Erythroblast (primary cell): ENCODE data around the gene STXBP1.

Experiments
- DNase-seq, 2 experiments: peaks; one replicate each; lab custom pipeline; 2025; lab: John Stamatoyannopoulos, UW
- GATA1 ChIP-seq: IDR thresholded peaks from 2 replicates; pipeline ENCODE4 v1.6.1; 2011; ENCODE audit warnings: low read depth, mild to moderate bottlenecking, control low read depth, low read length, moderate library complexity
- POLR2A ChIP-seq: IDR thresholded peaks from 2 replicates; pipeline ENCODE4 v1.6.1; 2011; ENCODE audit warnings: mild to moderate bottlenecking, low read length

STXBP1 gene

DNA sequence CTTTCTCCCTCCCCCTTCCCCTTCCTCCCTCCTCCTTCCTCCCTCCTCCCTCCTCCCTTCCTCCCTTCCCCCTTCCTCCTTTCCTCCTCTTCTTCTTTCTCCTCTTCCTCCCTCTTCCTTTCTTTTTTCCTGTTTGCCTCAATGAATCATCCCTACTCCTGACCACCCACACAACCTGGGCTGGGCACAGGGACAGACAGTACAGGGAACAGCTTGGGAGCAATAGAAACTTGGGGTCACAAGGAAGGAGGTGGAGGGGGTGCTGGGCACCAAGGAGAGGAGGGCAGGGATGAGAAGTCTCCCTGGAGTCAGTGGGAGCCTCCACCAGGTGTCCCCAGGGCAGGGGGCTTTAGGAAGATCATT, 108.8 kb downstream of the STXBP1 start:
- TF ChIP-seq GATA1 = no peak
- TF ChIP-seq POLR2A = no peak

DNA sequence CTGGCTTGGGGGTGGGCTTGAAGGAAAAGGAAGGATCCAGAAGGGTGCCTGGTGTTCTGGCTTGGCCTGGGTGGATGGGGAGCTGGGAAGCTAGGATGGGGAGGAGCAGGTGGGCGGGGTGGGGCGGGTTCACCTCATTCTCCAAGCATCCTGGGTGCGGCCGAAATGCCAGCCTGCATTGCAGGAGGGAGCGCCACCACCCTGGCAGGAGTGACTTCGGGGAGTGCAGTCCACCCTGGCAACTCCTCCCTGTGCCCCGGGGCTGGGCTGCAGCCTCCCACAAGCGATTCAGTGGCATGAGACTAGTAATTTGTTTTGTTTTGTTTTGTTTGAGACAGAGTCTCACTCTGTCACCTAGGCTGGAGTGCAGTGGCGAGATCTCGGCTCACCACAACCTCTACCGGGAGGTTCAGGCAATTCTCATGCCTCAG, 109.3 kb downstream of the STXBP1 start:
- no peak for DNase-seq
- TF ChIP-seq POLR2A (no peak), GATA1 (no peak)

More for the DNA sequence above, 108.8 kb downstream of the STXBP1 start:
- no peak for DNase-seq

DNA sequence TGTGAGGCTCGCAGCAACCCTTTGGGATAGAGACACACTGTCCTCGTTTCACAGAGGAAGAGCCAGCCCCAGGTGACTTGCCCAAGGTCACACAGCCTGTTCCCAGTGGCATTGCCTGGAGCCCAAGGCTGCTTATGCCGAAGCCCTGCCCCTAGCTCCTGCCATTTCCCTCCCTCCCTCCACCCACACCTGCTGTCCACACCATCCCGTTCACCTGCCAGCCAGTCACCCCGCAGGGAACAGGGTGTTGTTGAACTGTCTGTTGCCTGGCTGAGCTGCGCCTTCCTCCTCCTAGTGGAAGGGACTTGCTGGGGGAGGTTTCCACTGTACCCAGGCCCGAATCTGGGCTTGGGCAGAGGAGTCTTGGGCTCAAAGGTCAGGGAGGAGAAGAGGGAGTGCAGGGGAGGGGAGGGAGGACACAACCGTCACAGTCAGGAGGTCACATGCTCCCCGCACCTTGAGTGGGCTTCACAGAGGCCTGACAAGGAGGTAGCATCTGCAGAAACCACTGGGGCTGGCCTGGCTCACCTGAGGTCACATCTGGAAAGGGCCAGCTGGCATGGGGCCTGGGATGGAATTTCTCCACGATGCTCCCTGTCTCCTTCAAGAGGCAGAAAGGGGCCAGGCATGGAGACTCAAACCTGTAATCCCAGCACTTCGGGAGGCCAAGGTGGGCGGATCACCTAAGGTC, 110.1 kb downstream of the STXBP1 start:
- no peak for DNase-seq
- no peak for TF ChIP-seq GATA1
- no peak for TF ChIP-seq POLR2A

DNA sequence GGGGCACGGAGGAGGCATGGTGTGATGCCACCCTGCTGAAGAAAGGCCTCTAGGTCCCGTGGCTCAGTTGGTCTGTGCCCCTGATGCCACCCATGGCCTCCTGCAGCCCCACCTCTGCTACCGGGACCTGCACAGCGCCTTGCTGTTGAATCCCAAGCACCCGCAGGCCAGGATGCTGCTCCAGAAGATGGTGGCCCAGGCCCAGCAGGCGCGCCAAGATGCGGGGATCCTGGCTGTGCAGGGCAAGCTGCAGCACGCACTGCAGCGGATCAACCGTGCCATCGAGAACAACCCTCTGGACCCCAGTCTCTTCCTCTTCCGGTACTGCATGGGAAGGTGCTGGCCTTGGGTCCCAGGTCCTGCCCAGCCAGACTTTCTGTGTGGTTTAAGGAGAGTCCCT, 110.9 kb downstream of the STXBP1 start:
- DNase-seq = no peak
- TF ChIP-seq GATA1 (no peak), POLR2A (no peak)

DNA sequence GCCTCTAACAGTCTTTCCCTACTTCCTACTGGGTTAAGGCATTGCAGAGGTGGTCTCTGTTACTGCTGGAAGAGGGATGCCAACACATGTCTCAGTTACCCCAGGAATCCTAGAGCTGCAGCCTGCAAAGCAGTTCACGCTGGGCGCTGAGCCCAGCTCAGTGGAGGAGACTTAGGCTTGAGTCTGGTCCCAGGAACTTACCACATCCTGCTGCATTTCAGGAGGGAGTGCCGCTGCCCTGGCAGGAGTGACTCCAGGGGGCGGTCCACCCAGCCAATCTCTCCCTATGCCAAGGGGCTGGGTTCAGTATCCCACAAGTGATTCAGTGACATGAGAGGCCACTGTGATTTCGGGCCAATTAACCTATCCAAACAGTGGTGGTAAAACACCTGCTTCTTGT, 111.4 kb downstream of the STXBP1 start:
- no peak for DNase-seq
- TF ChIP-seq POLR2A (no peak), GATA1 (no peak)

DNA sequence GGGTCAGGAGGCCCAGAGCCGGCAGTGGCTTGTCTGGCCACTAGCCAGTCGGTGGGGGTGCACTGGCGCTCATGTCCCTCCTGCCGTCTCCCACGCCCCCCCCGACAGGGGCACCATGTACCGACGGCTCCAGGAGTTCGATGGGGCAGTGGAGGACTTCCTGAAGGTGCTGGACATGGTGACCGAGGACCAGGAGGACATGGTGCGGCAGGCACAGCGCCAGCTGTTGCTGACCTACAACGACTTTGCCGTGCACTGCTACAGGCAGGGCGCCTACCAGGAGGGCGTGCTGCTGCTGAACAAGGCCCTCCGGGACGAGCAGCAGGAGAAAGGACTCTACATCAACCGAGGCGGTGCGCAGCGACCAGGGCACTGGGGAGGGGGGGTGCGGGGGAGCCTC, 111.9 kb downstream of the STXBP1 start:
- DNase-seq = no peak
- TF ChIP-seq POLR2A (no peak), GATA1 (no peak)

DNA sequence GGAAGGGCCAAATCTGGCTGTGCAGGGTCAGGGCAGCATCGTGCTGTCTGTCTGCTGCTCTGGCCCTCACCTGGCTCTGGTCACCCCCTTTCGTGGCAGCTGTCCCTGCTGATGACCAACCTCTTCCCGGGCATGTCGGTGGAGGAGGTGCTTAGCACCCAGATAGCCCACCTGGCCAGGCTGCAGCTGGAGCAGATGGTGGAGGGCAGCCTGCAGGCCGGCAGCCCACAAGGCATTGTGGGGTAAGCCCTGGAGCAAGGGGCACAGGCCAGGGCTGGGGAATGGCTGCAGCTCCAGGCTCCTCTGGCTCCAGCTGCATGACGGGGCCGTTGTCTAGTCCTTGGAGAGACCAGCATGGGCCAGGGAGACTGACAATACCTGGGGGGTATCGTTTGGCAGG, 114.8 kb downstream of the STXBP1 start:
- no peak for TF ChIP-seq GATA1
- TF ChIP-seq POLR2A = no peak
- DNase-seq = no peak

DNA sequence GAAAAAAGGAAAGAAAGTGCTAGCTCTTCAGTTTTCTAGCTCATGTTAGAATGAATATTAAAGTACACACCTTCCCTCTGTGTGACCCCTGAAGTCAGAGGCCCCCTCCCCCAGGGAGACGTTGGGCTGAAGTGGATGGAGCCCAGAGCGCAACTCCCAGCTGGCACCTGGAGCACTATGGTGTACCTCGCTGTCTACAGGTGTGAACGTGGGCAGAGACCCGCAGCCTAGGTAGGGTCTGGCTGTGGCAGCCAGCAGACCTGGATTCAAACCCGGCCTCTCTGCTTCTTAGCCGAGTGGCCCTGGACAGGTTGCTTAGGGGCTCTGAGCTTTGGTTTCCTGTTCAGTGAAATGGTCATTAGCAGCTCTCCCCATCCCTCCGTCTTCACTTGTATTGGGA, 116.7 kb downstream of the STXBP1 start:
- TF ChIP-seq POLR2A = no peak
- TF ChIP-seq GATA1 = no peak
- DNase-seq = no peak

DNA sequence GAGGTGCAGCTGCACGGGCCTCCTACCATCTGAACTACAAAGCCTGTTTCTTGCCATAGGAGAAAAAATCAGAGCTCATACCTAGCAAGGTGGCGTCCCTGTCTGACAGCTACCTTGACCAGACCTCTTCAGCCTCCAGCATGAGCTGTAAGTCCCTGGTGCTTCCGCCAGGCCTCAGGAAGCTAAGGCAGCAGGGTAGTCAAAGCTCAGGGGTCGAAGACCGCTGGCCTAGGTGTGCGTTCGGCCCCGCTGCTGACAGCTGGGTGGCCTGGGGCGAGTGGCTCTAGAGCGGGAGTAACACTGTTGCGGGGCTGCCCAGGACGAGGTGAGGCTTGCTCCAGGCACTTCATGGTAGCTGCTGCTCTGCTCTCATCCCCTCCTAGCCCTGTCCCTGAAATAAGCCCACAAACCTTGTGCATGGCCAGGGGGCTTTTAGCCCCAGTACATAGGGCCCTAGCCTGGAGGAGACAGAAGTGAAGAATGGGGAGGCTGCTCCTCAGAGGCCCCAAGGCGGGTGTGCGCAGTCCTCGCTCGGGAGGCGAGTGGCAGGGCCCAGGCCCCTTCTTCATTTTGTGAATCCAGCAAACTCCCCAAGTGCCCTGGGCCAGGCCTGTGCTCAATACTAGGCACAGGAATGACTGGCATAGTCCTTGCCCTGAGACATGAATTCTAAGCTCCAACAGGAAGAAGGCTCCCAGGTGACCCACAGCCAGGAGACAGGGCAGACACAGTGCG, 117.6 kb downstream of the STXBP1 start:
- TF ChIP-seq GATA1 (no peak), POLR2A (no peak)
- DNase-seq = no peak

DNA sequence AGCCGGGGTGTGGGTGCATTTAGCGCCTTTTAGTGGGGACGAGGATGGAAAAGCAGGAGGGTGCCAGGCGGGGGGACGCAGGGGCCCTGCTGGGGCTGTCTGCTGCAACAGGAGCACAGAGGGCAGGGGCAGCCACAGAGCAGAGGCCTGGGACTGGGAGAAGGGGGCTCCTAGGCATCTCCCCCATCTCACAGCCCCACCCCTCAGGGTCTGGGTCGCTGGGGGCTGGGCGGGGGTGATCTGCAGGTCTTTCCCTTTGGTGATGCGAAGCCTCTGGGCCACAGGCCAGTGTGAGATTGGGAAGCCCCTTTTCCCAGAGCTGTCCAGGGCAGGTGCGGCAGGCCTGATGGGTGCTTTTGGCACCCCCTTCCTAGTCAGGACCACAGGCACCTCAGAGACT, 118.2 kb downstream of the STXBP1 start:
- no peak for TF ChIP-seq POLR2A
- TF ChIP-seq GATA1 = no peak
- no peak for DNase-seq

DNA sequence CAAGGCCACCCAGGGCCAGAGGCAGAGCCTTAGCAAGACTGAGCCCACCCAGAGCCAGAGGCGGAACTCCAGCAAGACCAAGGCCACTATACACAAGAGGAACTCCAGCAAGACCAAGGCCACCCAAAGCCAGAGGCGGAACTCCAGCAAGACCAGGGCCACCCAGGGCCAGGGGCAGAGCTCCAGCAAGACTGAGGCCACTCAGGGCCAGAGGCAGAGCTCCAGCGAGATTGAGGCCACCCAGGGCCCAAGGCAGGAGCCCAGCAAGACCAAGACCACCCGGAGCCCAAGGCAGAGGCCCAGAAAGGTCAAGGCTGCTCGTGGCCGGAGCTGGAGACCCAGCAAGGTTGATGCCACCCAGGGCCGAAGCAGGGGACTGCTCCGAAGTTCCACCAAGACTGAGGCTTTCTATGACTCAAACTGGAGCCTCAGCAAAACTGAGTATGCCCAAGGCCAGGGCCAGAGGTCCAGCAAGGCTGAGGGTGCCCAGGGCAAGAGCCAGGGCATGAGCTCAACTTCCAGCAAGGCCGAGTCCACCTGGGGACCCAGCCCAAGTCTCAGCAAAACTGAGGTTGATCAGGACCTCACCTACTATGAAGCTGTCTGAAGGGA, 118.8 kb downstream of the STXBP1 start:
- TF ChIP-seq GATA1 (no peak), POLR2A (no peak)
- no peak for DNase-seq

DNA sequence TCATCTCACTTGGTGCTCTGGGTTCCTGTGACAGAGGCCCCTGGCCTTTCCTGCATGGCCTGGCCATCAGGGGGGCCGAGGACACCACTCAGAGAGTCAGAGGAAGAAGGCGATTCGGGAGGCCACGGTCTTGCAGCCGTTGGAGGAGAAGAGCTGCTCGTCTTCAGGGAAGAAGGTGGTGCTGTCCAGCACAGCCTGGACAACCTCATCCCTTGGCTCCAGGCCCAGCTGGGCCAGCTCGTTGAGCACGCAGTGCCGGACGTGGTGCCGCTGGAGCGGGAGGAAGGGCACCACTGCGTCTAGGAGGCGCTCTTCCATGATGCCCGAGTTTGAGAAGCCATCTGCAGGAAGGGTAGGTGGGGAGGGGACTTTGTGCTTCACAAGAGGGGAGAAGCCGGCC, 119.9 kb downstream of the STXBP1 start:
- TF ChIP-seq POLR2A = no peak
- no peak for TF ChIP-seq GATA1
- DNase-seq = no peak

DNA sequence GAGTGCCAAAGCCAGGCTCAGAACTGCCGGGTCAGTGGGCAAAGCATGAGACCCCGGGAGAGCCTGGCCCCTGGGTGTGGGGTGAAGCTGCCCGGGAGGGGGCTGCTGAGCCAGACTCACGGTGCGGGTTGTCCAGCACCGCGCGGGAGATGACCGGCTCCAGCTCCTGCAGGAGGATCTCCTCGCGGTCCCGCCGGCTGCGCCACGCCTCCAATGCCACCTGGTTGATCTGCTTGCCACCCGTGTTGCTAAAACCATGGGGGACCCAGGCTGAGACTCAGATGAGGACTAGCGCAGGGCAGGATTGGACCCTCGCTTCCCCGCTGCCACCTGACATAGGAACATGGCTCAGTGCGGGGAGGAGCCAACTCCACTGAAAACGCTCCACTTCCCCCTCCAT, 120.4 kb downstream of the STXBP1 start:
- DNase-seq = no peak
- TF ChIP-seq POLR2A (no peak), GATA1 (no peak)

DNA sequence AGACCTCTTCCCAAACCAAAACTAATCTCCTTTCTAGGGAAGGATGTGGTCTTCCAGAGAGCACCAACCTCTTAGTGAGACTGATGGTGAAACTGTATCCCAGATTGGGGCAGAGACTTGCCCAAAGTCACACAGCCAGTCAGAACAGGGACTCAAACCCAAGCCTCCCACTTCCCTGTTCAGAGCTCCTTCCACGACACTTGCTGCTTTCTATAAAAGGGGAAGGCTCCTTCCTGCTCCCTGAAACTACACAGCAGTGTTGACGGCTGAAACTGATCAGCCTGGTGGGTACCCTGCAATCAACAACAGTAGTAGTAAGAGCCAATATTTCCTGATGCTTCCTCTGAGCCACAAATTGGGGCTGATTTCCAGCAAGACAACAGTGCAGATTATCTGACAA, 121.5 kb downstream of the STXBP1 start:
- no peak for DNase-seq
- TF ChIP-seq POLR2A (no peak), GATA1 (no peak)

DNA sequence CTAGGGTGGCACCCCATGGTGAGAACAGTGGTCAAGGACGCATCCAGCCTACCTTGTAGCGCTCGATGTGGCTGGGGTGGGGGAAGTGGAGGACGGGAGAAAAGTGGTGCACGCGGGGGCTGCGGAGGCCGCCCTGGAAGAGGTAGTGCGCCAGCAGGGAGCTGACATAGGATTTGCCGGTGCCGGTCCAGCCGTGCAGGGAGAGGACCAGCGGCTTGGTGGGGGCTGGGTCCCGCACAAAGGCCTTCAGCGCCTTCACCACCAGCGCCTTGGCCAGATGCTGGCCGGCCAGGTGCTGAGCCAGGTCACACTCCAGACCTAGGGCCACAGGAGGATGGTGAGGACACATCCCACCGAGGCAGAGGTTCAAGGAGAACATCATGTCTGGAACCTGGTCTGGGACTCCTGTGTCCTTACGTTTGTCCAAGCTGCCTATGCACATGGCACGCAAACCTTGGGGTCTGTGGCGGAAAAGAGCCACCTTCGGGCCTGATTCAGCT, 122.2 kb downstream of the STXBP1 start:
- no peak for DNase-seq
- TF ChIP-seq POLR2A (no peak), GATA1 (no peak)
